Ramos (cell line): Measurements from ENCODE around the gene SYN1.

Source experiments
- in situ Hi-C: fragments of 300-500 bp; cut with MboI; formaldehyde crosslinking; loops from one replicate; pipeline ENCODE4 v1.14.3; 2022; ENCODE audit warnings: low sequenced_read_pairs; ENCODE audit not compliant: unreplicated experiment

SYN1 gene

DNA sequence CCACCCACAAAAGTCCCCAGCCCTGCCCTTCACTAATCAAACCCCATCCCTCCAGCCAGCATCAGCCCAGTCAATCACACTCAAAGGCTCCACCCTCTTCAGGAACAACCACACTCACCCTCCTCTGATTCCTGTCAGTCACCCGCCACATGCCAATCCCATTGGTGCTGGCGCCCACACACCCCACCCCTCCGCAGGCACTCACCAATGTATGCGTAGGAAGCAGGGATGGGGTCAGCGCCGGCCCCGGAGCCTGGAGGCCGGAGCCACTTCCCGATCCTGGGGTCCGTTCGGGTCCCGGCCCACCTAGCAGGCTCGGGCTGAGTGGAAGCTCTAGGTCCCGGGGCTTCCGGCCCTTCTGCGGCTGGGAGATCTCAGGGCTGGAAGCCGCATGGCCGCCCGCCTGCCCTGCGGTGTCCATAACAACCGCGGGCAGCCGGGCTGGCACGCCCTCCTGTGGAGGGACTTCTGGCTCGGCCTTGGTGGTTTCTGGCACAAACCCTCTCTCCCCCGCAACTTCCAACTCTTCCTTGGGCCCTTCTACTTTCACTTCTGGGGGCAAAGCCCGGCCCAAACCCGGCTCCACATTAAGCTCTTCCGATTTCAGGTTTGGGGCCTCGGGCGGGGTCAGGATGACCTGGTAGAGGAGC lies 18.0 kb upstream of the SYN1 start:
- in situ Hi-C loops: loop anchor here (25.0 kb wide), 1 partner anchor 400 kb away; no protein-coding TSS in a partner anchor

DNA sequence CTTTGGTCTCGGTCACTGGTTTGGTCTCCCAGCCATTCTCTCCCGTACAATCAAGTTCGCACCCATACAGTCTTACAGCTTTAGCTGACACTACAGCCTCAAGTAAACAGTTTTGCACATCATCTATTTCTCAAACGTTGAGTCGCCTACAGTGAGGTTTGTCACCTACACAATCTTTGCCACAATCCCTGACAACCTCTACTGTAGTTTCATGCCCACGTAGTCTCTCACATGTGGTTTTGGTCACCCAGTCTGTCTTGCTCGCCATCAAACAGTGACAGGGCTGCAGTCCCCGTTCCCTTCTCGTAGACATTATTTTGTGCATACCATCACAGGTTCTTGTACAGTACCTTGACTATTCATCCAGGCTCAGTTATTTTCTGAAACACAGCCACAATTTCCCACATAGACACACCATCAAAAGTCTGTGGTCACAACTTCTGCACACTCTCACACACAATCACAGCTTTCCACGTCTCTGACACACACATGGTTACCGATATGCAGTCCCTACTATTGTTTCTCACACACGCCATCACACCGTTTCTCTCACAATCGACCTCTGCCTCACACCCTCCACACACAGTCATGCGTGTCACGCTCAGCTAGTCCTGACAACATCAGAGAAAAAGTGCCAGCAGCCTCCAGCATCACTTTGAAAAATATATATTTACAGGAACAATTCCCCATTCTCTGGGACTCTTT lies 15.4 kb upstream of the SYN1 start:
- in situ Hi-C loops: loop anchor here (25.0 kb wide), 1 partner anchor 402 kb away; no protein-coding TSS in a partner anchor

DNA sequence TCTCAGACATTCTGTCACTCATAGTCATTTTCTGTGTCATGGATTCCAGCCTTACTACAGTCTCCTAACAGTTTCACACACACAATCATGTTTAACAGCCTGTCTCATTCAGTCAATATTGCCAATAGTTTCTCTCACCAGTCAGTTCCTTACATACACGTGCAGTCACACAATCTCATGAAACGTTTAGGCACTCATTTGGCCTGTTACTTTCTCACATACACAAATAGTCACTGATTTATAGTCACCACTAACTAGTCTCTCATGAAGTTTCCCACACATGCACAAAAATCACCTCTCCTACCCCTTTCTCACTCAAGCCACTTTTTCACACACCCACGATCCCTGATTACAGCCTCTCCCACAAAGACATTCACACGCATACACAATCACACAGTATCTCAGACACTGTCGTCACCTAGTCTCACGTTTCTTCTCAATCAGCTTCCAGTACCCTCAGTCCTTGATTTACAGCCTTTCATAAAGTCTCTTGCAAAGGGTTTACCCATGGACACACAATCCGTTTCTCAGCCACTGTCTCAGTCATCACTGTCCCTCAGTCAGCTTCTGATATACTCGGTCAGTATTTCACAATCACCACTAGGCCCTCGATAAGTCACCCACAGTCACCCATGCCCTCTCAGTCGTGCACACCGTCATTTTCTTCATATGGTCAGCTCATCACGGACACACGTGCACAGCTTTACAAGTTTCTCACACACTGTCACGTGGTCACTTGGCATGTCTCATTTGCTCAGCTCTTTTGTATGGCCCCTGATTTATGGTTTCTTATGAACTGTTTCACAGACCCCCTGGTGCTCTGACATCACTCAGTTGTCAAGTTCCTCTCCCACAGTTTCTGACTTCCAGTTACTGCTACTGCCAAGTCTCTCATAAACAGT lies 14.3 kb upstream of the SYN1 start:
- in situ Hi-C loops: loop anchor here (25.0 kb wide), 1 partner anchor 403 kb away; no protein-coding TSS in a partner anchor

DNA sequence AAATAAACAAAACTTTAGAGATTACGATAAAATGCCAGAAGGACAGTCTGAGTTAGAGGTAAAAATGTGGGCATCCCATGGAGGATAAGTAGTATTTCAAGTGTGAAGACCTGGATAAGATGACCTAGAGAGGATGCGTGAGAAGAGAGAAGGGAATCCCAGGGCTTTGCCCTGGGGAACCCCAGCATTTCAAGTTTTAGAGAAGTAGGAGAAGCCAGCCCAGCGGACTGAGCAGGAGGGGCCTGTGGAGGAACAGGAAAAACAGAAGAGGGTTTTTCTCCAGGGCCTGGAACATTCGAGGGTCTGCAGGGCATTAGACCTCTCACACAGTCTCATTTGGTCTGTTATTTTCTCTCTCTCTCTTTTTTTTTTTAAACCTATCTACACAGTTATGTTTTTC lies 13.0 kb upstream of the SYN1 start:
- in situ Hi-C loops: loop anchor here (25.0 kb wide), 1 partner anchor 405 kb away; no protein-coding TSS in a partner anchor

DNA sequence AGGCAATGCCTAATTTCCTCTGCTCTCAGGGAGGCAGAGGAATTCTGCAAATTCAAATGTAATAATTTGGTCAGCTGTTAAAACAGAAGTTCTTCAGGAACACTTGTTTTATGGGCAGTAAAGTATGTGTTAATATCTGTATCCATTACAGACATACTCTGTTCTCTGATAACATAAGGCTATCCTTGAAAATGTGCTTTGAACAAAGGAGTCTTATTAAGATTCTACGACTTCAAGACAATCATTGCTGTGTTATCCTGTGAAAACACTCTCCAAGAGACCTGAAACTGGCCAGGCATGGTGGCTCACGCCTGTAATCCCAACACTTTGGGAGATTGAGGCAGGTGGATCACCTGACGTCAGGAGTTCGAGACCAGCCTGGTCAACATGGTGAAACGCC lies 12.0 kb upstream of the SYN1 start:
- in situ Hi-C loops: loop anchor here (25.0 kb wide), 1 partner anchor 406 kb away; no protein-coding TSS in a partner anchor

DNA sequence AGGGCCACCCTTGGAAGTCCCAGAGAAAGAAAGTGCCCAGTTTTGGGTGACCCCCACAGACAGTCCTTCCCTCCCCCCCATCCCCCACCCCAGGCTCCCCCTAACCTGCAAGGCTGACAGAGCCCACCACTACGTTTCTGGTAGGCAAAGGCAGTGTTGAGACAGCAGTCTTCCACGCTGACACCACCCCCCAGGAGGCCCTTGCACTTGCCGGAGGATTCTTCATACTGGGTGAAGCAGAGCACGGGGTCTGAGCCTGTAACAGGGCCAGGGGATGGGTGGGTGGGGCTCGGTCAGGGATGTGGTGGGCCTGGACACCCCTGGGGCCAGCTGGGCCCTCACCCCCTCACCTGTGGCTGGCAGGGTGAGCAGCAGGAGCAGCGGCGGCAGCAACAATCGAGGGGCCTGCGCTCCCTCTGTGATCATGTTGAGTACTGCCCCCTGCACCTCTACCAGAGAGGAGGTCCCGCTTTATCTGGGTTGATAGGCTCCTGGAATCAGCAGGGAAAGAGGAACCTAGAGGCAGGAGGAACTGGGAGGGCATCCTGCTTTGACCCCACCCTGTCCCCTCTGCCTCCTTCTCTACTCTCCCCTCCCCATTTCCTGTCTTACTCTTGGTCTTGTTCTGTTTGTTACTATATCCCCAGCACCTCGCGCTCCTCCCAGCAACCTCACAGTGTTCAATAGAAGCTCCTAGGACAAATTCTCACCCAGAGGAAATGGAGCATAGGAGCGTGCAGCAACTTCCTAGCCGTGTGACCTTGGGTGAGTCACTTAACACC lies 10.0 kb upstream of the SYN1 start, which contains the start of gene CFP:
CFP (minus strand) TSS at position 512 of the 782 bp plus-strand sequence; CDS start at position 426, 86 bp downstream.
- in situ Hi-C loops: loop anchor here (25.0 kb wide), 1 partner anchor 408 kb away; no protein-coding TSS in a partner anchor

DNA sequence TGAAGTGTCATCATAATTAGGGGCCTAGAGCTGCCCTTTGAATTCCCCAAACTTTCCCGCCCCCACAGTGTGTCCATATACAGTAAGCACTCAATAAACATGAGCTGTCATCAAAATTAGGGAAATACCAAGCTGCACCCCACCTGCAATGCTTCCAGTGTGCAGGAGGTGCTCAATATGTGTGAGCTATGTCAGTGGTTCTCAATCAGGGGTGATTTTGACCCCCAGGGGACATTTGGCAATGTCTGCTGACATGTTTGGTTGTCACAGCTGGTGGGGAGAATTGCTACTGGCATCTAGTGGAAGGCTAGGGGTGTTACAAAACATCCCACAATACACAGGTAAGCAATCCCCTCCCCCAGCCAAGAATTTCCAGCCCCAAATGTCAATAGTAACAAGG lies 9.3 kb upstream of the SYN1 start:
- in situ Hi-C loops: loop anchor here (25.0 kb wide), 1 partner anchor 408 kb away; no protein-coding TSS in a partner anchor

DNA sequence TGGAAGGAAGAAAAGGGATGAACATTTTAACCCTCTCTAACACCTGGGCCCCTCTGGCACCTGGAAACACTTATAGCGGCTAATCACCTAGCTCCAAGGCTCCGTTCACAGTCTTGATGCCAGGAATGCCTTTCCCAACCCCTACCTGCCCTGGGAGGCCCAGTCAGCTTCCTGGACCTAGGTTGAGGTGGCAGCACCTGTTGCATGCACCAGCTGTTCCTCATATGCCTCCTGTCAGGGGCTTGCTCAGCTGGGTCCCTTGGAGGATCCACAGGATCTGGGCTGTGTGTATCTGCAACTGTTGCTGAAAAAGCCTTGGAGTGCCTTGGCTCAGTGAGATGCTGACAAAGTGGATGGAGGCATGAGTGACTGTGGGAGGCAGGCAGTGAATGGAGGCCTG lies 5.7 kb upstream of the SYN1 start:
- in situ Hi-C loops: loop anchor here (25.0 kb wide), 1 partner anchor 412 kb away; no protein-coding TSS in a partner anchor

DNA sequence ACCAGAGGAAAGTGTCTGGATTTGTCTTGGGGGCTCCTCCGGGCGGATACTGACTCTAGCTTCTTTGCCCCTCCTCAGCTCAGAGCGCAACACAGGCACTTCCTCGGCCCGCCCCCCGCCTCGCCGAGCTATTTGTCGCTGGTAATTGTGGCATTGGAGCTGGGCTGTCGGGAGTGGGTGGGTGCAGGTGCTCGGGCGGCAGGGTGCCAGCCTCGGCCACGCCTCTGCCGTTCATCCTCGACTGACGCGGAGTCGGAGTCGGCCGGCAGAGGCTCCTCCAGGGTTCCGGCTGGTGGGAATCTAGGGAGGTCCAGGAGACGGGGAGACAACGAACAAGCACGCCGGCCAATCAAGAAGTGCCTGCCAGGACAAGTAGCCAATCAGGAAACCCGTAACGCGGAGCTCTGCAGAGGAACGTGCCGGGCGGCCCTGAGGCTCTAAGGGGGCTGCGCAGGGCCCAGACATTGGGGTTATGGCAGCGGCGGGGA lies 3.9 kb upstream of the SYN1 start:
- in situ Hi-C loops: no loop called here

DNA sequence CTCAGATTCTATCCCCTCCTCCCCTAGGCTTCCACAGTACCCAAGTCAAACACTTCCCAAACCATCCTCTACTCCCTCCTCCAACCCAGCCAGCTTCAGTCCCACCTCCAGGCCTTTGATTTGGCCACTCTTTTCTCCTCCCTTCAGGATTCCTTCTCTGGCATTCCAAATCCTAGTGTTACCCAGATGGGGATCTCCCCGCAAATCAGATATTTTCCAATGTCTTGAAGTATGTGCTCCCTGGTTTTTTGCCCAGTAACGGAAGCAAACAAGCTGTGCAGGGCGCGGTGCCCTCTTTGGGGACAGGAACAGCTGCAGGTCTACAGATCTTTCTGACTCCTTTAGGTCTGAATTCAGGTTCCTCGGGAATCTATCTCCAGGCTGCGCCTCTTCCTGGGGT lies 2.2 kb upstream of the SYN1 start:
- in situ Hi-C loops: no loop called here

DNA sequence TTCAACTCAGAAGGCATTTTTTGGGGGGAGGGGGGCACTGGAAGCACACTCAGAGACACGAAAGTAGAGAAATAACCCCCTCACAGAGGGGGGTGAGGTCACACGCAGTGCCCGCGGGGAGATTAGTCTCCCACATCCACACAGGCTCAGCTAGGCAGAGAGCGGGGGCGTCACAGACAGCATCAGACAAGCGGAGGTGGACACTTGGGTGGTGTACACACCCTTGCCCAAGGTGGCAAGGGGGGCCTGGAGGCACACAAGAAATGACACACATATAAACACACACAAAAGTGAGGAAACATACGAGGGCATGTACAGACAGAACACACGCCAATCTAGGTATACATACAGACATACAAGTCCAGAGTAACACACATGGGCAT lies 637 bp upstream of the SYN1 start:
- in situ Hi-C loops: no loop called here

DNA sequence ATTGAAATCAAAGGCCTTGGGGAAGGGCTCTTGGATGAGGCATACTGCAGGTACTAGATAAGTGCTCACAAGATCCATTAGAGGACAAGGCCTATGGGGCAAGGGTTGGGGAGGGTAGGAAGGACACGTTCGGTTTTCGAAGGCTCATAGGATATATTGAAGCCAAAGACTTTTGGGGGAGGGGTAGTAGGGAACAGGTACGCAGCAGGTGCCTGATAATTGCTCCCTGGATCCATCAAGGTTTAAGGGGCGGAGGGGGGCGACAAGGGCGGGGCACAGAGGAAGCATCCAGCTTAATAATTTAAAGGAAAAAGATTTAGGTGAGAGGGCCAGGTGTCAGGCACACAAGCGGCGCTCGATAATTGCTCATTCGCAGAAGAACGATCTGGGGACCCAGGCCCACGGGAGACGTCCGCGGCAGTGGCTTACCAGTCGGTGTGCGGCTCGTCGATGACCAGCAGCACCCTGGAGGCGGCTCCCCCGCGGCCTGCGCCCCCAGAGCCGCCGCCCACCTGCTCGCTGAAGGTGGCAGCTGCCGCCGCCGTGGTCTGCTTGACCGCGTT lies 653 bp downstream of the SYN1 start:
- in situ Hi-C loops: no loop called here

DNA sequence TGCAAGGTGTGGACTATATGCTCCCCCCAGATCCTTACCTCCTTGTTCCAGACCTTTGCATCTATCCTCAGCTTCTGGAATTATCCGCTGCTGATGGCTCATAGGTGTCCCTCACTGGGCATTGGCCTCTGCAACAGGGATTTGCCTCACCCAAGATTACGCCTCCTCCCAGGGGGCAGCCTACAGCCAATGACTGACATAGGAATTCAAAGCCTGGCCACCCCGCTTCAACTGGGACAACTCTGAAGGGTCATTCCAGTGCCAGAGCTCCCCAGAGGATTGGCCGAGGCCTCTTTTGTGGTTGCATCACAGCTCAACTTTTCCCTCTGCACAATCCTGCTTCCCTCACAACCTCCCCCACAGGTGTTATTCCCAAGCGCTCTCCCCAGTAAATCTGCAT lies 5.0 kb downstream of the SYN1 start:
- in situ Hi-C loops: no loop called here

DNA sequence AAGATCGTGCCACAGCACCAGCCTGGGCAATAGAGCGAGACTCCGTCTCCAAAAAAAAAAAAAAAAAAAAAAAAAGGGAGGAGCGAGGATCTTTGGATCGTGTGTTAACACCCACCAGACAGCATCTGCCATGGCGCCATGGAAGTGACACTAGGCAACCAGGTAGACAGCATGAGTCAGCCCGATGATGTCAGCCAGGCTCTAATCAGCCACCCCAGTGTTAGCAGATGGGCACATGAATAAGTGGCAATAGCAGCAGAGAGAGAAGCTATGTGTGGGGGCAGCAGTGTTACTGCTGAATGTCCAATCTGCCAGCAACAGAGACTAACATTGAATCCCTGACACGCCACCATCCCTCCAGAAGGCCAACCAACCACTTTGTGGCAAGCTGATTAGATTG lies 6.6 kb downstream of the SYN1 start:
- in situ Hi-C loops: no loop called here

DNA sequence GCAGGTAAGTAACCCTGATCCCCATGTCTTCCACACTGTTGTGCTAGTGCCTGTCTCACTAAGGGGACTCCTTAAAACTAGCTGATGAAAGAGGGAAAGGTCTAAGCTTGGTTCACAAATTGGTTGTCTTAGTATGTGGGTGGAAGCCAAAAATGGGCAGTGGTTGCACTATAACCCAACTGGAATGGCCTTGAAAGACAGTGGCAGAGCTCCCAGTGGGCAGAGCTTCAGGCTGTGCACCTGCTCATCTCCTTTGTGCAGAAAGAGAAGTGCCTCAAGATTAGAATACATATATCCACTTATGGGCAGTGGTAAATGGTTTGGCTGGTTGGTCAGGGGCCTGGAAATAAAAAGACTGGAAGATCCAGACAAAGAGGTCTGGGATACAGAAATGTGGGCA lies 7.2 kb downstream of the SYN1 start:
- in situ Hi-C loops: no loop called here

DNA sequence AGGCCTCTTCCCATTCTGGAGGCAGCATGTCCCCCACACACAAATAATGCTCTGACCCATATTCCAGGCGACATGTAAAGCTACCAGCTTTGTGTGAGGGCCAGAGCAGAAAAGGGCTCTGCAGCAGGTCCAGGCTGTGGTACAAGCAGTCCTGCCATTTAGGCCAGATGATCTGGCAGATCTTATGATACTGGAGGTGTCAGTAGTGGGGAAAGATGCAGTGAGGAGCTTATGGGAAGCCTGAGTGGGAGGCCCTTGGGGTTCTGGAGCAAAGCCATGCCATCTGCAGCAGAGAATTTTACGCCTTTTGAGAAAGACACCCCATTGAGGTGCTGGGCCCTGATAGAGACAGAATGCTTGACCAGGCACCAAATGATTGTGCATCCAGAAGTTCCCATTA lies 7.7 kb downstream of the SYN1 start:
- in situ Hi-C loops: no loop called here

DNA sequence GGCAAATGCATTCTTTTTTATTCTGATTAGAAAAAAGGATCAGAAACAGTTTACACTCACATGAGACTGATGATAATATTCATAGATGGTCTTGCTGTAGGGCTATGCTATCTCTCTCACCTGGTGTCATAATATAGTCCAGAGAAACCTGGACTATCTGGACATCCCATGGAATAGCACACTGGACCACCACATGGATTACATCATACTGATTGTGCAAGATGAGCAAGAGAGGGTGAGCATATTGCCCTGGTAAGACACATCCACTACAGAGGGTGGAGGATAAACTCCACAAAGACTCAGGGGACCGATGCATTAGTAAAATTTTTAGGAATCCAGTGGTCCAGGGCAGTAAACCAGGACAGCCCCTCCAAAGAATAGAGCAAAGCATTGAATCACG lies 8.2 kb downstream of the SYN1 start:
- in situ Hi-C loops: no loop called here

DNA sequence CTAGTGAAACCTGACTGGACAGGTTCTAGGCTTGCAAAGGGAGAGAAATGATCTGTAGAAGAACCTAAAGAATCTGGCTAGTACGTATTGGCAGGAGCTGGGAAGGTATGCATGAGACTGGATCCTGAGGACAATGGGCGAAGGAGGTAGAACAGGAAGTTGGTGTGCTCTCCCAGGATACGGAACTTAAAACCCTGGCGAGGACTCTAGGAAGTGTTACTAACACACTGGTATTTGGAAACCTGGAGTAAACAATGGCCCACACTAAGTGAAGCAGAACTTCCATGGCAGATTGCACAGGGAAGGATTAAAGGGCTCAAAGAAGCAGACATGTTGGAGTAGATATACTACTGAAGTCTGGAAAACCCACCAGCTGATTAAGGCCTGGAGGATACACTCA lies 9.1 kb downstream of the SYN1 start:
- in situ Hi-C loops: no loop called here

DNA sequence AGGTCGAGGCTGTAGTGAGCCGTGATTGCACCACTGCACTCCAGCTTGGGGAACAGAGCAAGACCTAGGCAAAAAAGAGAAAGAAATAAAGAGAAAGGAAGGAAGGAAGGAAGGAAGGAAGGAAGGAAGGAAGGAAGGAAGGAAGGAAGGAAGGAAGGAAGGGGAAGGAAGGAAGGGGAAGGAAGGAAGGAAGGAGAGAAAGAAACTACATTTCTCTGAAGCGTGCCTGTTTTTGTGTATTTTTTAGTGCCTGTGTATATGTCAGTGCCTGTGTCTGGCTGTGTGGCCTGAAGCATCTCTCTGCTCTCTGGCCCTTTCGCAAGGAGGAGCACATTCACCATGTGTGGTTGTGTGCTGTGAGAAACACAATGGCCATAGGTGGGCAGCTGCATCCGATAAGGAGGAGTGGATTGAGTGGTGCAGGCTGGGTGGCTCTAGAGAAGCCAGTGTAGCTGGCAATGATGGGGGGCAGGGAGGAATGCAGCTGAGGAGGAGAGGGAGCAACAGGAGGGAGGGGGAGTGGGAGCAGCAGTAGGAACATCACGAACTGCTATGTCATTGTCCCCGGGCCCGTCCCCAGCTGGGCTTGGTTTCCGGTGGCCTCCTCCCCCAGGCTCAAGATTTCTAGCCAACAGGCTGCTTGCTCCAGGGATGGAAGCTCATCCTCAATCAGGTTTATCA lies 11.4 kb downstream of the SYN1 start:
- in situ Hi-C loops: no loop called here
